ENCODE measurements around the gene DROSHA. TPM values are rescaled to one million over a fixed set of nuclear protein-coding genes. Genes with fewer than 3 reads are reported as not detected.
A peak's percentile ranks its signal among the peaks of the same experiment; 100 is the strongest.
"Not testable (repeated sequence)": the region's sequence is repeated elsewhere in the genome, so short reads cannot be mapped to it uniquely, and the experiment has no call there.

Gene DROSHA
- total RNA-seq, 1 donor: 63.5 TPM

GRCh38 chr5:31408814-31409213, 123.1 kb downstream of the DROSHA start:
- DNase-seq (ENCODE audit: low read depth): peak; percentile 76
- TF ChIP-seq, protein P1, sequence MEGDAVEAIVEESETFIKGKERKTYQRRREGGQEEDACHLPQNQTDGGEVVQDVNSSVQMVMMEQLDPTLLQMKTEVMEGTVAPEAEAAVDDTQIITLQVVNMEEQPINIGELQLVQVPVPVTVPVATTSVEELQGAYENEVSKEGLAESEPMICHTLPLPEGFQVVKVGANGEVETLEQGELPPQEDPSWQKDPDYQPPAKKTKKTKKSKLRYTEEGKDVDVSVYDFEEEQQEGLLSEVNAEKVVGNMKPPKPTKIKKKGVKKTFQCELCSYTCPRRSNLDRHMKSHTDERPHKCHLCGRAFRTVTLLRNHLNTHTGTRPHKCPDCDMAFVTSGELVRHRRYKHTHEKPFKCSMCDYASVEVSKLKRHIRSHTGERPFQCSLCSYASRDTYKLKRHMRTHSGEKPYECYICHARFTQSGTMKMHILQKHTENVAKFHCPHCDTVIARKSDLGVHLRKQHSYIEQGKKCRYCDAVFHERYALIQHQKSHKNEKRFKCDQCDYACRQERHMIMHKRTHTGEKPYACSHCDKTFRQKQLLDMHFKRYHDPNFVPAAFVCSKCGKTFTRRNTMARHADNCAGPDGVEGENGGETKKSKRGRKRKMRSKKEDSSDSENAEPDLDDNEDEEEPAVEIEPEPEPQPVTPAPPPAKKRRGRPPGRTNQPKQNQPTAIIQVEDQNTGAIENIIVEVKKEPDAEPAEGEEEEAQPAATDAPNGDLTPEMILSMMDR (IDR thresholded peaks at IDR 0.05; ENCODE audit: insufficient read depth, low read length): no peak
- H3K4me3 ChIP-seq (ENCODE audit: low read depth, low read length): no peak overlapping the region

DNA sequence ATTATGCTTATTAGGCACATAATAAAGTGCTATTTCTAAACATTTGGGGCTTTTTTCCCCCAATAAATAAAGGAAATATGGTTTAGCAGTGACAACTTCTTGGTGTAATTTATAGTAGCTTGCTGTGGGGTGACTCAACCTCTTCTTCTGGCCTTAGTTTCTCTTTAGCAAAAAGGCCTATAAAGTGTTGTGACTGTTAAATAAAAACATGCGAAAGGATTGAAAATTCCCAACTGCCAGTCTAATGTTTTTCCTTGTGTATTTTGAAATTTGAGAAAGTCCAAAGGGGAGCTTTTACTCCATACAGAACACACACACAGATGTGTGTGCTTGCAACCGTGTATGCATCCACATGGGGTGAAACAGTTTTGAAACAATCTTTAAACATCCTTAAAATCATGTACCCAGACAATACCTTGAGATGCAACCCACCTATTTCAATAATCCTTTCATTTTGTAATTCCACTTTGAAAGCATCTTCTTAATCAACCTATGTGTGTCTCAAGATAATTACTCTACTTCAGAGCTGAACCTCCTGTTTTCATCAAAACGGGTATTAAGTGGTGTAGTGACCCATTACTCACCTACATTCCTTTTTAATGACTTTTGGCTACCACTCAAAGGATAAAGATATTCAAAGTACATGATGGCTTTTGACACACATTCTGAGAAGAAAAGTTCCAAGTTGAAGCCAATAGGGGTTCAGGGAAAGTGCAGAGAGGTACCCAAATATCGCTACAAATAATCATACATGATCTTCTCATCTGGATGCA, 123.8 kb downstream of the DROSHA start:
- peak; percentile 8 for DNase-seq (ENCODE audit: low read depth)
- TF ChIP-seq, protein P1 (IDR thresholded peaks at IDR 0.05; ENCODE audit: insufficient read depth, low read length): no peak
- H3K4me3 ChIP-seq (ENCODE audit: low read depth, low read length): no peak overlapping the region

- H3K4me3 ChIP-seq (ENCODE audit: low read depth, low read length): no peak overlapping the region
- TF ChIP-seq, protein P1 (IDR thresholded peaks at IDR 0.05; ENCODE audit: insufficient read depth, low read length): no peak
- DNase-seq (ENCODE audit: low read depth): peak; percentile 7
These were observed 127.6 kb downstream of the DROSHA start for GRCh38 chr5:31404325-31404724.

DNA sequence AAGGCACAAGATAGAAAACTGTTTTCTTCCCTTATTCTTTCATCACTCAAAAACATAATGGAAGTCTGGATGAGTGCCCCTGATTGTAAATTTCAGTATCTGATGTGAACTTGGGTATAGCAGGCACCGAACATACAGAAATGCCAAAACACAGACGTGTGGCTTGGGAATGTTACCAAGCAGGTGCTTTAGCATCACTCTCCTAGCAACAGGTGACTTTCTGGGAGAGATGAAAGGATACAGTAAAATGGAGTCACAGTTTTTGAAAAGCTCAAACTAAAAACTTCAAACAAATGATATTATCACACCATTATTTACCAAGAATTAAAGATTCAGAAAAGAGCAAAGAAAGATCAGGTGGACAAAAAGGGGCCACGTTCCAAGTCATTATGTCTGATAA, 130.2 kb downstream of the DROSHA start:
- H3K4me3 ChIP-seq (ENCODE audit: low read depth, low read length): no peak overlapping the region
- no peak for DNase-seq (ENCODE audit: low read depth)
- TF ChIP-seq, protein P1 (IDR thresholded peaks at IDR 0.05; ENCODE audit: insufficient read depth, low read length): no peak

GRCh38 chr5:31397926-31398557, 133.9 kb downstream of the DROSHA start:
- TF ChIP-seq, protein P1 (IDR thresholded peaks at IDR 0.05; ENCODE audit: insufficient read depth, low read length): no peak
- peak; percentile 87 for DNase-seq (ENCODE audit: low read depth)
- peak overlapping the region; percentile 46 for H3K4me3 ChIP-seq (ENCODE audit: low read depth, low read length)

- DNase-seq (ENCODE audit: low read depth): peak; percentile 6
- no peak overlapping the region for H3K4me3 ChIP-seq (ENCODE audit: low read depth, low read length)
- TF ChIP-seq, protein P1 (IDR thresholded peaks at IDR 0.05; ENCODE audit: insufficient read depth, low read length): no peak
These were observed 135.1 kb downstream of the DROSHA start for GRCh38 chr5:31396611-31397295.

- not testable (repeated sequence) for DNase-seq (ENCODE audit: low read depth); H3K4me3 ChIP-seq (ENCODE audit: low read depth, low read length)
These were observed 136.3 kb downstream of the DROSHA start for GRCh38 chr5:31395450-31396045.

Measured in fibroblast of the aortic adventitia (primary cell).